ENCODE data around the gene SMARCAL1.

The SMARCAL1 gene

DNA sequence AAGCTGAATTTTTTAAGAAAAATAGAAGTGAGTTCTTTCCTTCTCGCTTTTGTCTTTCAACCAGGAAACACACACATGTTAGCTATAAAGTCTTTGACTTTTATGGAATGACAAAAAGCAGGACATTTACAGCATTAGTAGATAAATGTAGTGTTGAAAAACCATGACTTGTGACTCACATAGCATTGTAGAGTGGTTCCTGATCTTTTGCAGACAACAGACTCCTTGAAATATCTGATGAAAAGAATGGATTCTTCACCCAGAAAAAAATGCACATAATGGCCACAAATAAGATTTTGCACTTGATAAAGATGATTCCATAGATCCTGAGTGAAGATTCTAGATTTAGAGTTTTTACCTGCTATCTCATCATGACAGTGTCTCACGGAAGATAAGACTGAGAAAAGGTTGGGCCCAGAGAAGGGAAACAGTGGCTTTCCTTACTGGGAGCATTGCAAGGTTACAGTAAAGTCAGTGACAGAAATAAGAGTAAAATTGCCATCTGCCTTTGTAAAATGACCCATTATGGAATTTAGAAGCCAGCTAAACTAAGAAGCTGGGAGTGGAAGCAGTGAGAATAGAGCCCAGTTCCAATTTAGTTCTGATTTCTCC, 14.0 kb downstream of the SMARCAL1 start:
- in situ Hi-C loops (cut with MboI; ENCODE audit: low sequenced_read_pairs), result no loop called here

DNA sequence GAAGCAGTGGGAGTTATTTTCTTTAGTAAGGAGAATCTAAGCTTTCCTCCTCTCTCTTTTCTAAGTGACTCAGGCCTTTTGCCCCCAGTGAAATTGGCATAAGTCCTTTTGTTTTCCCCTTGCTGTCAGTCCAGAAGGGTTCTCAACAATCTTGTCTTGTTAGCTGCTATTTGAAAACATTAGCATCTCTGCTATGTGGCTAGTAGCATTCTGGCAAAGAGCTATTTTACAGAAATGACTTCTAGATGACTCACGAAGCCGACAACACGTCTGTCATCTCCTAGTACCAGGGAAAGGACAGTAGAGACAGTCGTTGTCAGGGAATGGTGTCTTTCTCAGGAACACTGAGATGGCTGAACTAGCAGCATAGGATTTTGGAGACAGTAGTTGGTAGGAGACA, 14.7 kb downstream of the SMARCAL1 start:
- in situ Hi-C loops (cut with MboI; ENCODE audit: low sequenced_read_pairs), result no loop called here

DNA sequence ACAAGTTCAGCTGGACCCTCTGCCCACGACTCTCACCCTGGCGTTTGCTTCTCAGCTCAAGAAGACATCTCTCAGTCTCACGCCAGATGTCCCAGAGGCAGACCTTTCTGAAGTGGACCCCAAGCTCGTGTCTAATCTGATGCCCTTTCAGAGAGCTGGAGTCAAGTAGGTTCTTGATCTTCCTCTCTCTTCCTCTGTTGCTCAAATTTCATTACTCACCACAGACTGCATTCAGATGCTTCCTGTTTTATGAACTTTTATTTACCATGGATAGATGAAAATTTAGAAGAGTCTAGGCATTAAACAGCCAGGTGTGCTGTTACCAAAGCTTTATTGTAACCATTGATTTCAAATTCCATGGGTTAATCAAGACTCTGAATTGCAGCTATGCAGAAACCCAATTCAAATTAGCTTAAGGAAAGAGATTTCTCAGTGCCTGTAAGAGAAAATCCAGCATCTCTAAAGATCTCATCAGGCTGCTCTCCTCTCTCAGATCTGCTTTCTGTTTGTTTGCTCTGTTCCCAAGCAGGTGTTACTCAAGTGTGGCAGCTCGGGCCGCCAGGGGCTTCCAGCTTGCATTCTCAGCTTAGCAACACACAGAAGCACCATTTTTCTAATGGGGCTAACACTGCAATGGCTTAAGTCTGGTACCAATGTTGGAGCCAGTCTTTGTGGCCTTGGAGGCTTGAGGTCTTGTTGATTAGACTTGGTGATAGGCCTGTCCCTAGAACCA, 16.5 kb downstream of the SMARCAL1 start:
- in situ Hi-C loops (cut with MboI; ENCODE audit: low sequenced_read_pairs), result no loop called here

DNA sequence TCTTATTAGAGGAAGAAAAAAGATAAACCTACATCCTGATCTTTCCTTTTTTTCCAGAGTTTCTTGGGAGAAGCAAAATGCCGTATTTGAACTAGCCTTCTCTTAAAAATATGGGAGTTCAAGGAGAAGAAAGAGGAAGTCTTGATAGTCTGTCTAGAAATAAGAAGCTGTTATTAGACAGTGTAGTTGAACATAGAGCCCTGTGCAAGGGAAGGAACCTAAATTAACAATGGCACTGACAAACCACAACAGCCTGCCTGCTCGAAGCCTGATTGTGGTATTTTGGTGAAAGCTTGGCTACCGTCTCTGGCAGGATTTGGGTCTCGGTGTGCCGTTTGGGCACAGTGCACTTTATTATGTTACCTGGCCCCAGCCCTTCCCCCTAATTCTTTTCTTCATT, 17.1 kb downstream of the SMARCAL1 start:
- in situ Hi-C loops (cut with MboI; ENCODE audit: low sequenced_read_pairs), result no loop called here

DNA sequence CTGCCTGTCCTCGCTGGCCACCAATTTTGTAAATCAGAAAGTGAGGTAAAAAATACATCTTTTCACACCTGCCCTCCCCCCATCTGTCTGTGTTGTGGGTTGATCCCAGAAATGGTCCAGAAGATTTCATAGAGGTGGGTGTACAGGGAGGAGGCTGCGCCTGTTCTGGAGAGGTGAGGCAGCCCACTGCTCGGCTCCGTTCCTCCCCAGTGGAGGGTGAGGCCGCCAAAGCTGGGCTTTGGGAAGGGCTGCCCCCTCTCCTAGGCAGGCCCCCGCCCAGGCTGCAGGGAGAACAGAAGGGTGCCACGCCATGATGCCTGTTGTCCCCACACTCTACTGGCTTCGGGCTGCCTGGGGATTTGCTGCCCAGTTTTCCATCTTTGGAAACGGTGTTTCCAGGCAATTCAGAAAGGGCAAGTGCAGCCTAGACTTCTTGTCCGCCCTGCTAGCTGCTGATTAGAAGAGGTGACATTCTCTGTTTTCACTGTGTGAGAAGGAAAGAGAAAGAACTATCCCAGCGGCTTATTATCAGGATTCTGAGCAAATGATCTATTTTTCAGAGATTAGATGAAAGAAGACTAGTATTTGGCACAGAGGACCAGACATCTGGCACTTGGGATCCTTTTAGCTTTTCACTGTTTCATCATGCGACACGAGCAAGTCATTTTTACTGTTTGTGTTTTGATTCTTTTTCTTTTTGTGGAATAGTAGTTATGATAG, 18.7 kb downstream of the SMARCAL1 start:
- in situ Hi-C loops (cut with MboI; ENCODE audit: low sequenced_read_pairs), result no loop called here

DNA sequence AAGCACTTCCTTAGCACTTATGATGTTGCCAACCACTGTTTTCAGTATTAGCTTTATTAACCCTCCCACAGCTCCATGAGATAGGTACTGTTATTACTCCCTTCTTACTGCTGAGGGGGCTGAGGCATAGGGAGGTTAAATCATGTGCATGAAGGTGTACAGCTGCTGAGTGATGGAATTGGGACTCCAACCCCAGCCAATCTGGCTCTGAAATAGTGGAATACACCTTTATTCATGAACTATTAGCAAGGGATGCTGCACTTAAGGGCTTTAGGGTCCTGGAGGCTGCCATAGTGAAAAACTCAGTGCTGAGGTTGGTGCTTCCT, 19.2 kb downstream of the SMARCAL1 start:
- in situ Hi-C loops (cut with MboI; ENCODE audit: low sequenced_read_pairs), result no loop called here

DNA sequence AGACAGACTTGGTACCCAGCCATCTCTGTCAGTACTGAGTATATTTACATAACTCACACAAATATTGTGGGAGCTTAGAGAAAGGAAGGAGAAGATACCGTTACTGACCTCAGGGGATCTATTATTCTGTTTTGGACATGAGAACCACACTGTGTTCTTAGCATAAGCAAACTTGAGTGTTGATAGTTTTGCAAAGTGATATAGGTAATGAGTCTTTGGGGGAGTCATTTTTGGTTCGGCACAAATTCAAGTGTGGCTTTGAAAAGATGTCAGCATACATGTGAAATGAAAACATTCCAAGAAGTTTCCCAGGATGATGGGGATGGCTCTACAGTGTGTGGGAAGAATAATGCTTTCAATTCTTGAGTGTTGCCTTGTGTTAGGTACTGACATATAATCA, 24.1 kb downstream of the SMARCAL1 start:
- in situ Hi-C loops (cut with MboI; ENCODE audit: low sequenced_read_pairs), result no loop called here

GRCh38 chr2:216441308-216442010, 29.2 kb downstream of the SMARCAL1 start:
- in situ Hi-C loops (cut with MboI; ENCODE audit: low sequenced_read_pairs), result no loop called here

DNA sequence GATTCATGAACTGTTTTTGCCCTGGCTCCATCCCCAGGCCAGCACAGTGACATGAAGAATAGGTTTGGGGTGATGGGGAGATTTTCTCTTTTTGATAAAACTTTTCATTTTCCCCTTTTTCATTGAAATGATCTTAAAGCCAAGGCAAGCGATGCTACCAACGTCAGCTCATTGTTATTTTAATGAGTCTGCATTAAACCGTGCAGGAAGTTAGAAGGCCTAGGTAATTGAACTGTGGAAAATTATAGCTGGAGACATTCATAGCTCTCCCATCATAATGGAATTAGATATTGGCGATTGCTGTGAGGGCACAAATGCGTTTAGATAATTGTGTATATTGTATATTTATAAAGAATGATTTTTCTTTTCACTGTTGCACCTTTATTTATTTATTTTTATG, 33.2 kb downstream of the SMARCAL1 start:
- in situ Hi-C loops (cut with MboI; ENCODE audit: low sequenced_read_pairs), result no loop called here

GRCh38 chr2:216446343-216446742, 34.1 kb downstream of the SMARCAL1 start:
- in situ Hi-C loops (cut with MboI; ENCODE audit: low sequenced_read_pairs), result no loop called here

- in situ Hi-C loops (cut with MboI; ENCODE audit: low sequenced_read_pairs), result no loop called here
These were observed 35.0 kb downstream of the SMARCAL1 start for GRCh38 chr2:216447293-216447692.

- in situ Hi-C loops (cut with MboI; ENCODE audit: low sequenced_read_pairs), result no loop called here
These were observed 36.5 kb downstream of the SMARCAL1 start for GRCh38 chr2:216448829-216449228.

DNA sequence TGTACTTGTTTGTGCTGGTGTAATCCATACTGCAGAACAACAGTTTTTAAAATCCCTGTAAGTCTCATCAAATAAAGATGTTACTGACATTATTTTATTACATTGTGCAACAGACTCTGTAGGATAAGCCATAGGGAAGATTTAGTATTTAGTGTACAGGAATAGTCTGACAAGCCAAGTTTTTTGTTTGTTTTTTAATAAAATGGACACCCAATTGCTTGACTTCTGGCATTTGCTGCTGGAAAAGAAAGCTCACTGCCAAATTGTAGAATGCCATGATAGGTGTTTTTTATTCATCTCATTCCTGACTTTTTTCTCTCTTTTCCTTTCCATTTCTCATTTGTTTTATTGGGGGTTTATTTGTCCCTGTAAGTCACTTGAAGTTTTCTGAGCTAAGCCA, 38.1 kb downstream of the SMARCAL1 start:
- in situ Hi-C loops (cut with MboI; ENCODE audit: low sequenced_read_pairs), result no loop called here

DNA sequence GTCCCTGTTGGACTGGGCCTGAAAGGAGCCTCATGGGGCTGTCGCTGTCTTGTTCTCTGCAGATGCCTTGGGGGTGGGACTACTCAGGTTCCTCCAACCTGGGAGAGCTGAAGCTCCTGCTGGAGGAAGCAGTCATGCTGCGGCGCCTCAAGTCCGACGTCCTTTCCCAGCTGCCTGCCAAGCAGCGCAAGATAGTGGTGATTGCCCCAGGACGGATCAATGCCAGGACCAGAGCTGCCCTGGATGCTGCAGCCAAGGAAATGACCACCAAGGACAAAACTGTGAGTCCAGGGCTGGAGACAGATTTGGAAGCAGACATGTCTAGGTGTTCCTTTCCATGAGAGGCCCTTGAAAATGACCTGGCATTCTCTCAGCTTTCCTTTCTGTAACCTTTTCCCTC, 38.5 kb downstream of the SMARCAL1 start:
- in situ Hi-C loops (cut with MboI; ENCODE audit: low sequenced_read_pairs), result no loop called here

DNA sequence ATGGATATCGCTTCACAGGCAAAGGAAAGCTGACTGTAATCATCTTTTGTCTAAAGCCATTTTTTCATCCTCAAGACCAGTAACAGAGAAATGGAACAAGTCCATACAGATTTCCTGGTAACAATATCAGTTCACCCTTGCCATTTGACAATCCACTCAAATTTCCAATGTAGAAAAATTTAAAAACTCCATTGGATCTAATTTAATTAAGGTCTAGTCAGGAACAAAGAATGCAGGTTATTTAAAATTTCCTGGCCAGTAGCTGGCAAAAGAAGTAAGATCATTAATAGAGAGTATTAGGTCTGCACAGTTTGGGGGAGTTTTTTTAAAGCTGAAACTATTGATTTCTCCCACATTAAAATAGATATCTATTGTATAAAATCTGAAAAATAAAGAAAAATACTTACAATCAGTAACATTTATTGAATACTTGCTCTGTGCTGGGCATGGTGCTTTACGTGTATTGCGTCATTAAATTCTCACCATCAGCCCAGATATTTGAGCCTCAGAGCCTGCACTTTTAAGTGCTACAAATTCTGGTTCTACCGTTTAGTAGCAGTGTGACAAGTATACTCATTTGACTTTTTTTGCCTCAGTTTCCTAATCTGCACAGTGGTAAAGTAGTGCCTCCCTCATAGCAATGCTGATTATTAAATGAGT, 41.8 kb downstream of the SMARCAL1 start:
- in situ Hi-C loops (cut with MboI; ENCODE audit: low sequenced_read_pairs), result no loop called here

- in situ Hi-C loops (cut with MboI; ENCODE audit: low sequenced_read_pairs), result no loop called here
These were observed 50.9 kb downstream of the SMARCAL1 start for GRCh38 chr2:216463148-216463547.

DNA sequence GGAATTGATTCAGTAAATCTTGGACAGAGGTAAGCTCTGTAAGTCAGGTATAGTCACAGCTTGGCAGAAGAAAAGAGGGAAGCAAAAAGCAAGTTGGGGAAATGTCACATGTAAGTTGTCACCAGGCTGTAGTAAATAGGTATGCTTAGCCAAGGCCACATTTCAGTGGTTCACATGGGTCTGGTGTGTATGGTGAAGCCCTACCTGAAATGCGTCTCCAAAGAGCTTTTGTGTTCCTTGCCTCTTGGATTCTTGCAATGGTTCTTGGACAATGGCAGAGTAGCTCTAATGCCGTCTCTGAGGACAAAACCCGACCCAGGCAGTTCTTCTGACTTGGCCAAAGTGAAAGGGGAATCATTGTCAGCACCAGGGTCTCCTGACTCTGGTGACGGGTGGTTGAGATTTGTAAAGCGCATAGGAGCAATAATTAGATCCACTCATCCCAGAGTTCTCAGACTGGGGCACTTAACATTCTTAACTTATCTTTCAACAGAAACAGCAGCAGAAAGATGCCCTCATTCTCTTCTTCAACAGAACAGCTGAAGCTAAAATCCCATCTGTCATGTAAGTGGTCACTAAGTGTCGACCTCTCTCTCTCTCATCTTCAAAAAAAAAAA, 51.9 kb downstream of the SMARCAL1 start:
- in situ Hi-C loops (cut with MboI; ENCODE audit: low sequenced_read_pairs), result no loop called here

DNA sequence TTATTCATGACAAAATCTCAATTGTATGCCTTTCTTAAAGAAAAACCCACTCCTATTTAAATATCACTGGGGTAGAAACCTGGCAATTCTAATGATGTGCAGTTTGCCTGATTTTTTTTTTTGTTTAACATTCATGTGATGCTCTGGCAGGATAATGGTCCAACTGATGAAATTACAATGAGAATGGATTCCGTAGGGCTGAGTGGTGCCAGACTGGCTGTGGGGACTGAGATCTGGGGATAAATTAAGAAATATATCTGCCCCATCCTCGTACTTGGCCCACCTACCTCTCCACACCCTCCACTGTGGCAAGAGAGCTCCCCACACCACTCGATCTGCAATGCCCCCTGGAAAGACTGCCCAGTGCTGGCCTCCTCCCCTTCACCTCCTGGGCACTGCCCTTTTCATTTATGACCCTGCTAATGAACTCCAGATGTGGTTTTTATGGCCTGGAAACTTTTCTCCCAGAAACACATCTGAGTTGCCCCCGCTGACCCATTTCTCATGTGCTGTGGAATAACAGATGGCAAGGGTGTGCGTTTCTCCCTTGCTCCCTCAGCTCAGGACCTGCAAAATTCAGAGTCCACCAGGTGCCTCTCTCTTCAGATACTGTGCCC, 53.4 kb downstream of the SMARCAL1 start:
- in situ Hi-C loops (cut with MboI; ENCODE audit: low sequenced_read_pairs), result no loop called here

GRCh38 chr2:216467845-216468244, 55.6 kb downstream of the SMARCAL1 start:
- in situ Hi-C loops (cut with MboI; ENCODE audit: low sequenced_read_pairs), result no loop called here

GRCh38 chr2:216469661-216470060, 57.4 kb downstream of the SMARCAL1 start:
- in situ Hi-C loops (cut with MboI; ENCODE audit: low sequenced_read_pairs), result no loop called here
